Lung (tissue), 12 donors: ENCODE results near the gene FRAS1. TPM values are rescaled to one million over a fixed set of nuclear protein-coding genes. Genes with fewer than 3 reads are reported as not detected.
"Not testable (repeated sequence)": the region's sequence is repeated elsewhere in the genome, so short reads cannot be mapped to it uniquely, and the experiment has no call there.

ENCODE experiments used
- ATAC-seq: fragments of 200-7000 bp; cut with Tn5 transposase; one replicate; pipeline ENCODE4 v1.9.1; 2020; ENCODE audit warnings: moderate number of reproducible peaks; ENCODE audit not compliant: insufficient read depth, low FRiP score
- DNase-seq, 3 donors: peaks; one replicate each; pipeline ENCODE4 v3.0.0-alpha.2; 2013 to 2017
- H3K27ac ChIP-seq, 2 donors: one replicate each; pipeline ENCODE4 v1.5.1; 2013; ENCODE audit warnings: mild to moderate bottlenecking in 2 of 2, moderate library complexity in 2 of 2, control low read depth in 1 of 2, inconsistent platforms in 1 of 2, low read depth in 1 of 2, low read length in 1 of 2
- H3K27me3 ChIP-seq, 3 donors: one replicate each; pipeline ENCODE4 v1.5.1; 2013; ENCODE audit warnings: low read length in 2 of 3; ENCODE audit not compliant: control insufficient read depth in 3 of 3, insufficient read depth in 3 of 3
- H3K36me3 ChIP-seq, 4 donors: one replicate each; pipeline ENCODE4 v1.5.1; 2013; ENCODE audit warnings: low read length in 4 of 4, mild to moderate bottlenecking in 1 of 4, moderate library complexity in 1 of 4; ENCODE audit not compliant: control insufficient read depth in 4 of 4, insufficient read depth in 4 of 4
- H3K4me1 ChIP-seq, 5 donors: one replicate each; pipeline ENCODE4 v1.5.1; 2013; ENCODE audit warnings: low read length in 5 of 5, mild to moderate bottlenecking in 2 of 5, moderate library complexity in 1 of 5; ENCODE audit not compliant: control insufficient read depth in 5 of 5, insufficient read depth in 5 of 5
- H3K4me3 ChIP-seq: one replicate; pipeline ENCODE4 v1.5.1; 2013; ENCODE audit warnings: mild to moderate bottlenecking, control low read depth, moderate library complexity
- H3K9ac ChIP-seq, 2 donors: one replicate each; pipeline ENCODE4 v1.5.1; 2013; ENCODE audit warnings: low read length in 2 of 2, control low read depth in 1 of 2; ENCODE audit not compliant: insufficient read depth in 1 of 2
- H3K9me3 ChIP-seq, 4 donors: one replicate each; pipeline ENCODE4 v1.5.1; 2013; ENCODE audit warnings: low read length in 3 of 4, mild to moderate bottlenecking in 1 of 4, moderate library complexity in 1 of 4; ENCODE audit not compliant: control insufficient read depth in 4 of 4, insufficient read depth in 3 of 4
- CTCF ChIP-seq: IDR thresholded peaks from 2 replicates; pipeline ENCODE4 v1.5.1; 2012; ENCODE audit warnings: mild to moderate bottlenecking; ENCODE audit errors: control extremely low read depth, extremely low read depth
- WGBS, 2 donors: extraction: QIAGEN DNeasy Blood & Tissue Kit; methylation state at CpG; one replicate each; pipeline ENCODE4 v1.1.7; 2013; 5-methylcytosine and 5-hydroxymethylcytosine counted together
- polyA plus RNA-seq, 2 donors: library from polyadenylated mRNA; stranded (reverse); fragments of 200-250 nt; gene quantifications; one replicate each; pipeline ENCODE4 v1.2.1, GENCODE V29; 2013
- total RNA-seq, 2 donors: library from RNA; depleted of rRNA in 1 of 2; stranded (reverse); fragments of >200 nt in 1 of 2; gene quantifications; one replicate each; pipeline ENCODE4 v1.2.1, GENCODE V29; 2014 to 2021
- donor health status: control.
- donor health status: control.
- donor health status: Bipolar disorder and iron deficiency.
- donor health status: healthy.
- donor health status: DM: yes; HTN: yes; CAD: no.

Gene FRAS1
- total and polyA plus RNA-seq, 4 donors = 0.45 to 53.8 (median 6.9) TPM

GRCh38 chr4:78297116-78297800, 240.1 kb downstream of the FRAS1 start:
- no peak for ATAC-seq
- 16 to 31% methylated on average over 3 of the region's 3 CpGs for WGBS, 2 donors
- TF ChIP-seq CTCF = no peak
- DNase-seq = peak in 2 of 3 donors; percentile 78 to 92
- Histone ChIP-seq H3K4me3 (no peak overlapping the region), H3K36me3 (no peaks in the 10 kb centered on the region), H3K27ac (peak overlapping the region in 1 of 2 donors; percentile 2), H3K9ac (no peak overlapping the region), H3K4me1 (peaks cover 4 to 50% (median 19%) of the 10 kb centered on the region in 5 donors), H3K9me3 (no peaks in the 10 kb centered on the region), H3K27me3 (no peaks in the 10 kb centered on the region)

- Histone ChIP-seq H3K27me3 (no peaks in the 10 kb centered on the region), H3K9me3 (no peaks in the 10 kb centered on the region), H3K36me3 (no peaks in the 10 kb centered on the region), H3K9ac (no peak overlapping the region), H3K4me3 (no peak overlapping the region), H3K27ac (no peak overlapping the region), H3K4me1 (peaks cover 4 to 37% (median 14%) of the 10 kb centered on the region in 5 donors)
- peak; percentile 11 for ATAC-seq
- DNase-seq = no peak
- TF ChIP-seq CTCF = no peak
These were observed 241.5 kb downstream of the FRAS1 start for GRCh38 chr4:78298618-78299017.

- no peak overlapping the region for H3K4me3 ChIP-seq
- H3K36me3 ChIP-seq = no peaks in the 10 kb centered on the region
- H3K9me3 ChIP-seq = no peaks in the 10 kb centered on the region
- ATAC-seq = no peak
- WGBS, 2 donors = 46 to 59% methylated on average over 2 of the region's 2 CpGs
- no peaks in the 10 kb centered on the region for H3K27me3 ChIP-seq
- H3K9ac ChIP-seq = no peak overlapping the region
- no peak overlapping the region for H3K27ac ChIP-seq
- peaks cover 0 to 28% (median 8%) of the 10 kb centered on the region in 5 donors for H3K4me1 ChIP-seq
- no peak for TF ChIP-seq CTCF
- no peak for DNase-seq
These were observed 242.4 kb downstream of the FRAS1 start for GRCh38 chr4:78299565-78299972.

- H3K27me3 ChIP-seq, H3K27ac ChIP-seq, H3K36me3 ChIP-seq, H3K4me3 ChIP-seq, DNase-seq, ATAC-seq, H3K4me1 ChIP-seq, H3K9me3 ChIP-seq, H3K9ac ChIP-seq: not testable (repeated sequence)
- 74 to 84% methylated on average over 12 to 16 of the region's 16 CpGs for WGBS, 2 donors
These were observed 250.1 kb downstream of the FRAS1 start for GRCh38 chr4:78307263-78307662.
